Stomach (tissue), 4 donors: ENCODE data around the gene TARP.

Experiments used
- CTCF ChIP-seq, 7 experiments: fragments of 450-650 bp in 4 of 7; fragments of 200-600 bp in 3 of 7; sonication (generic) in 3 of 7; IDR thresholded peaks; one replicate each; pipeline ENCODE4 v1.5.1; 2016 to 2019; ENCODE audit warnings: antibody characterized with exemption in 7 of 7, control low read depth in 2 of 7, mild to moderate bottlenecking in 1 of 7
- EP300 ChIP-seq: sonication (generic); formaldehyde crosslinking; IDR thresholded peaks from one replicate; pipeline ENCODE4 v1.6.1; 2017; ENCODE audit warnings: antibody characterized with exemption
- POLR2A ChIP-seq, 4 donors: fragments of 450-650 bp; IDR thresholded peaks; one replicate each; pipeline ENCODE4 v1.6.1; 2016; ENCODE audit warnings: antibody characterized with exemption in 4 of 4, control low read depth in 2 of 4, mild to moderate bottlenecking in 1 of 4, moderate library complexity in 1 of 4
- POLR2AphosphoS5 ChIP-seq, 3 donors: sonication (generic); formaldehyde crosslinking; IDR thresholded peaks; one replicate each; pipeline ENCODE4 v1.6.1; 2016; ENCODE audit warnings: antibody characterized with exemption in 3 of 3

GRCh38 chr7:38292442-38292841, 19.0 kb upstream of the TARP start:
- TF ChIP-seq CTCF (IDR thresholded peaks at IDR 0.05), result no peak
- TF ChIP-seq EP300, result no peak
- no peak for TF ChIP-seq POLR2A (IDR thresholded peaks at IDR 0.05)
- no peak for TF ChIP-seq POLR2AphosphoS5 (IDR thresholded peaks at IDR 0.05)
